ENCODE results near the gene CSMD2.
"Not testable (repeated sequence)": the region's sequence is repeated elsewhere in the genome, so short reads cannot be mapped to it uniquely, and the experiment has no call there.

CSMD2 gene

GRCh38 chr1:34049994-34050393 lies 115.0 kb downstream of the CSMD2 start:
- DNase-seq: no peak

DNA sequence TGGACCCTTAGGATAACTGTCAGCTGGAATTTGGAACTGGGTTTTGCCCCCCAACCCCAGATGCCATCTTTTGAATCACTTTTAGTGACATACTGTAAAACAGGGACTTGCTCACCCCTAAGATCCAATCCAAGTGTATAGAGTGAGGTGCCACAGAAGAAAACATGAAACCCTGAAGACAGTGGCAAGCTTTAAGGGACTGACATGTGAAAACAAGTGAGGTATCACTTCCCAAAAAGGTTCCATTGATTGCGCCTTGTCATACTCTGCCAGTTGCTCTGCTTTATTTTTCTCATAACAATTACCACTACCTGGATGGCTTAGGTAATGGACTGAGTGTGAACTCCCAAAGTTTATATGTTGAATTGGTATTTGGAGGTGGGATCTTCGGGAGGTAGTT lies 115.6 kb downstream of the CSMD2 start:
- DNase-seq: no peak

- DNase-seq: no peak
These were observed 127.2 kb downstream of the CSMD2 start for GRCh38 chr1:34037856-34038255.

GRCh38 chr1:34037109-34037508 lies 127.9 kb downstream of the CSMD2 start:
- DNase-seq: no peak

- DNase-seq: no peak
These were observed 131.0 kb downstream of the CSMD2 start for GRCh38 chr1:34034036-34034435.

DNA sequence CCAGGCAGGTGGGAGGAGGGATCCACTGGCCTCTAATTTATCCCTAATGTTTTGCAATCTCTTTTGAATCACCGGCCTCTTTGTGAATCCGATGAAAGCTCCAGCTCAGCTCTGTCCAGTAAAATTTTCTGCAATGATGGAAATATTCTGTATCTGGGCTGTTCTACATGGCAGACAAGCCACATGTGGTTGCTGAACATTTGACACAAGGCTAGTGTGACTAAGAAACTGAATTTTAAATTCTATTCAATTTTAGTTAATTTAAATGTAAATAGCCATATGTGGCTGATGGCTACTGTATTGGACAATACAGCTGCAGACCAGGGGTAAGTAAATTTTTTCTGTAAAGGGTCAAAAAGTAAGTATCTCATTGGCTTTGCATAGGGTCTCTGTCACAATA lies 135.1 kb downstream of the CSMD2 start:
- no peak for DNase-seq

DNA sequence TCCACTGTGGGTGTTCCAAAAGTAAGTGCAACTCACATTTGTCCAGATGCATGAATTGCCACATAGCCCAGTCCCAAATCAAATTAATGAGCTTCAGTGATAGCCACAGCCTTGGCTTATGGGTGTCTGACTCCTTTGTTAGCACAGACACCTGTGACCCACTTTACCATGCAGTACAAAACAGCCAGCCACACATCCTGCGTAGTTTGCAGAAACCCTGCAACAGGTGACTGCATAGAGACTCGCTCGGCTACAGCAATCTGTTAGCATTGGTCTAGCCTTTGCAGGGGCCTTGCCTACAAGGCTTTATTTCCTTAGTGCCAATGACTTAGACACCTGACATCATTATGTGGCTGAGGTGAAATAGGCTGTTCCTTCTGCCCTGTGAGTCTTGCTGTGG lies 135.5 kb downstream of the CSMD2 start:
- no peak for DNase-seq

- no peak for DNase-seq
These were observed 136.5 kb downstream of the CSMD2 start for GRCh38 chr1:34028381-34029055.

GRCh38 chr1:34025675-34026074 lies 139.4 kb downstream of the CSMD2 start:
- DNase-seq: no peak

DNA sequence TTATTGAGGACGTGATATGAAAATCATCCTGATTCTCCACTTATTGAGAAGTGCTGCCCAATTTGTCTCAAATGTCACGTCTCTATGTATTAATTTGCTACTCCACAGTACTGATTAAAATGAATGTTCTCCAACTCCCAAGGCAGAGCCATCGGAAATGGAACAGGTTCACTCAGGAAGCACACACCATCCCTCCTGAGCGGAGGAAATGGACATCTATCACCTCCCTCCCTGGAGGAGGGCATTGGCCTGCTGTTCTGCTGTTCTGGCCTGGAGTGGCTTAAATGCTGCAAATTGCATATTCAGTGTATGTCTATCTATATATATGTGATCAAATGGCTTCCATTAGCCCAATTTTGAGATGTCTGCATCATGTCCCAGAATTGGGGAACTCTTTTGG lies 140.5 kb downstream of the CSMD2 start:
- no peak for DNase-seq

GRCh38 chr1:34019741-34020552 lies 145.1 kb downstream of the CSMD2 start:
- no peak for DNase-seq

GRCh38 chr1:34018285-34018684 lies 146.7 kb downstream of the CSMD2 start:
- no peak for DNase-seq

GRCh38 chr1:34016281-34016680 lies 148.7 kb downstream of the CSMD2 start:
- DNase-seq: not testable (repeated sequence)

- DNase-seq: no peak
These were observed 150.9 kb downstream of the CSMD2 start for GRCh38 chr1:34013958-34014737.

- DNase-seq: no peak
These were observed 151.9 kb downstream of the CSMD2 start for GRCh38 chr1:34013136-34013535.

GRCh38 chr1:34009340-34009985 lies 155.6 kb downstream of the CSMD2 start:
- no peak for DNase-seq

DNA sequence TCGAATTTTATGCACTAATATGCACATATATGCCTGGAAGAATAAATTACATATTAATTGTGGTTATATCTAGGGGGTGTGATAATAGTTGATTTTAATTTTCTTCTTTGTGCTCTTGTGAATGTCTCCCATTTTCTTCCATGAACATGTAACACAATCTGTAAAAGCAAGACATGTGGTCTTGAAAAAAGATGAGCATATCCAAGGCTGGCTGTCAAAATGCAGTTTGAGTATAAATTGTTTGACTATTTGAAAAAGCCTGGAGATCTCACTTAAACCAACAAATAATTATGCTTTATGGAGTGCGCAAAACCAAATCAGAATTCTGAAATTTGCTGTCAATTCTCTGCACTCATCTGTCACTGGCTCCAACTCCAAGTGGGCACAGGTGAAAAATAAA lies 157.3 kb downstream of the CSMD2 start:
- no peak for DNase-seq

GRCh38 chr1:34005309-34005708 lies 159.7 kb downstream of the CSMD2 start:
- DNase-seq: no peak

GRCh38 chr1:34002810-34003209 lies 162.2 kb downstream of the CSMD2 start:
- no peak for DNase-seq

DNA sequence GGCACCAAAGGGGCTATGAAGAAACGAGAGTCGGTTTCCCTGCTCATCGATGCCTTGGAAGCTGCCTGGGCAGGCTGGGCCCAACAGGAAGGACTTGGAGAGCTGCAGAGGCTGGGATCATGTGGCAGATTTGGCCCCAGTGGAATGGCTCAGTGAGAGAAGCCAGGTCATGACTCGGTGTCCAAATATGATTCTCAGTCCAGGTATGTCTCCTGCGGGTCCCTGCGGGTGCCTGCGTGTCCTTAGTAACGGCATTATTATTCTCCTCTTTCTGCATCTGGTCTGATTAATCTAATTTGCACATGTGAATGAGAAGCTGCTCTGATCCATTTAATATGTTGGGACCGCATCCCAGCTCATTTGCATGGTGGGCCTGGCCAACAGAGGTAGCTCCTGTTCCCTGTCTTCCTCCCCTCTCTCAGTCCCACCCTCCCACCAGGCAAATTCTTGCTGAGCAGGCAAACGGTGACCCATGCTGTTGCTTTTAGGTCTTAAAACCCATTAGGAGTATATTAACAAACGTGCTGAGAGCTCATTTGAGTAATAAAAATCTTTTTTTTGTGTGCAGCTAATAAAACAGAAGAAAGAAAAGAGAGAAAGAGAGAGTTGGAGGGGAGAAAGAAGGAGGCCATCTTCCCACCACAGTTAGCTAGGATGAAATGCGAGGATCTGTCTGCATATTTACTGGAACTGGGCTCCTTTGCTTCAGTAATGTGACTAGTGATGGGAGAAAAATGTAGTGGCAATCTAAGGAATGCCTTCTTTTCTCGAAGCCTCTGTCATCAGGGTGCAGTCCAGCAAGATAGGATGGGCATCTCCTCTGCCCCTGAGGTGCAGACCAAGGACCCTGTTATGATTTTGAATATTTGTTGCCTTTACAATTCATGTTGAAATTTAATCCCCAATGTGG lies 167.6 kb downstream of the CSMD2 start:
- DNase-seq: no peak

DNA sequence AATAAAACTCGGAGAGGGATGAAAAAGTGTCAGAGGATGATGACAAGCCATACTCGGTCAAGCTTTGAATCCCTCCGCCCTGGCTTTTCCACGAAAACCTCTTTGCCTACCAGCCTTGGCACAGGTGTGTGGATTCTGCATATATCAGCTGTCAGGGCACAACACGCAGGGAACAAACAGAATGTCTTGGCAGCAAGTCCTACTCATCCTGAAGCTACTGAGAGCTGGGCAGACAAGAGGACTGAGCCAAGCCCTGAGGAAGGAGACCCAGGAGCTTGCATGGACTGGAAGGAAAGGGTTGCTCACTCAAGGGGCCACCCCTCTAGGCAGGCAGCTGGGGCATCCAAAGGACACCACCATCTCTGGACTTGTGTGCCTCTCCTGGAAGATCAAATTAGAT lies 168.7 kb downstream of the CSMD2 start:
- DNase-seq: no peak

DNA sequence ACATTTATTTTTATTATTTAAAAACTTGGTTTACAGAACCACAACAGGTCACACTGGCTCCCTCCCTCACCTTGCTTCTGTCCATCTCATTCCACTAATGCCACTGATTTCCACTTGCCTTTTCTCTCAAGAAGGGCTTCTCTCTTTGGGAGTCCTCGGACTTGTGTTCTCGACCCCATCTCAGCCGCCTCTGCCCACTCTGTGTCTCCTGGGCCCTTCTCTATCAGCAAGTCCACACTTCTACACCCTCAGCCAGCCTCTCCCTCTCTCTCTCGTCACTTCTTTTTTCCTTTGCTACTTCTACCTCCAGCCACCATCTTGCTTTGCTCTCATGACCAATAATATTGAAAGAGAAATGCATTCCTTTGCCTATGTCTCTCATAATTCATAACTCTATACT lies 171.7 kb downstream of the CSMD2 start:
- DNase-seq: no peak
